BJ (cell line): ENCODE results near the gene CACNA1G. TPM values are rescaled to one million over a fixed set of nuclear protein-coding genes. Genes with fewer than 3 reads are reported as not detected.

Experiments used
- CTCF ChIA-PET: fragments of 350-600 bp; formaldehyde crosslinking; extraction: SDS; loops from one replicate; lab custom pipeline; 2021; ENCODE audit warnings: antibody characterized with exemption, inconsistent platforms; lab: Yijun Ruan, JAX
- POLR2A ChIA-PET: fragments of 300-600 bp; sonication (Branson Sonifier 250); formaldehyde crosslinking; extraction: SDS; loops from one replicate; lab custom pipeline; 2021; ENCODE audit warnings: antibody characterized with exemption; lab: Charles Lee
- DNase-seq: peaks from one replicate; pipeline ENCODE4 v3.0.0-alpha.2; 2011; ENCODE audit warnings: low read depth
- H3K27me3 ChIP-seq: 2 replicates; pipeline ENCODE4 v1.6.0; 2011; ENCODE audit warnings: low read length; ENCODE audit not compliant: control insufficient read depth, insufficient read depth
- H3K36me3 ChIP-seq: 2 replicates; pipeline ENCODE4 v1.5.1; 2011; ENCODE audit warnings: low read length; ENCODE audit not compliant: control insufficient read depth, insufficient read depth
- H3K4me3 ChIP-seq: 2 replicates; pipeline ENCODE4 v1.5.1; 2011; ENCODE audit warnings: low read depth, mild to moderate bottlenecking, control low read depth, low read length
- polyA plus RNA-seq: library from polyadenylated mRNA; depleted of rRNA; stranded (reverse); fragments of >200 nt; gene quantifications from 2 replicates; pipeline ENCODE4 v1.2.3, GENCODE V29; 2011
- TF ChIP-seq, protein P1 (sequence below): IDR thresholded peaks from 2 replicates; pipeline ENCODE4 v1.5.1; 2011; ENCODE audit warnings: low read depth, mild to moderate bottlenecking, control low read depth, inconsistent platforms, low read length, moderate library complexity; ENCODE audit not compliant: insufficient read depth

The CACNA1G gene
- polyA plus RNA-seq, 1 experiment = 0.02 TPM

DNA sequence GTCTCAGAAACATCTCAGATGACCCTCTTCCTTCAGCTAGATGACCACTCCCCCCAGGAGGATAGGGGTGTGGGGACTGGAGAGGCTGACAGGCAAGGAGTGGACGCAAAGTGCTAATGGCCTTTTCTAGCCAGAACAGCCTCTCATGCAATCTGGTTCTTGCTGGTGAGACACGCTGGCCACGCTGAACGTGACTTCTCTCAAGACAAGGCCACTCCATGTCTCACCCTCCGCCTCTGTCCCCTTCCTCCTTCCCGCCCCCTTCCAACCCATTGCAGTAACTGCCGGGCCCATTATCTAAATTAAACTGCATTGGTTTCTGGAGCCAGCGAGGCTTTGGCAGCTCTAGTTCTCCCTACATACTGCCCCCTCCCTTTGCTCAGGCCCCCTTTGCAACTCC is 9.5 kb downstream of the CACNA1G start:
- ChIA-PET POLR2A (no interaction called here), CTCF (no interaction called here)
- peaks cover 8% of the 10 kb centered on the region for H3K27me3 ChIP-seq

DNA sequence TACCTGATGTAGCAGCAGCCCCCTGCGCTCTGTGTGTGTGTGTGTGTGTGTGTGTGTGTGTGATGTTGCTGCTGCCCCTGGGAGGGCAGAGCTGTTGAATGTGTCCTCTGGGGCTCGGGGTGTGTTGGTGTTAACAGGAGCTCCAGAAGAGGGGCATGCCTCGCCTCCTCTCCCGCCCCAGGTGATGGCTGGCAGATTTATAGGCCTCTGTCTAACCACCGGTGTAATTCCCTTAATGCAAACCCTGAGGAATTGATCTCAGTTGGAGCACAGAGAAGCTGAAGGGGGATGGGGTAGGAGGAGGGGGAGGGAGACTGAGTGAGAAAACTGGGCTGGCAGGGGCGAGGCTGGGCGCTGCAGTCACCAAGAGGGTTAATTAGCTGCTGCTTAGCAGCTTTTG is 10.0 kb downstream of the CACNA1G start:
- DNase-seq = no peak
- ChIA-PET POLR2A (no interaction called here), CTCF (no interaction called here)
- Histone ChIP-seq H3K4me3 (no peak overlapping the region), H3K36me3 (no peaks in the 10 kb centered on the region), H3K27me3 (peaks cover 8% of the 10 kb centered on the region)
- TF ChIP-seq, protein P1, sequence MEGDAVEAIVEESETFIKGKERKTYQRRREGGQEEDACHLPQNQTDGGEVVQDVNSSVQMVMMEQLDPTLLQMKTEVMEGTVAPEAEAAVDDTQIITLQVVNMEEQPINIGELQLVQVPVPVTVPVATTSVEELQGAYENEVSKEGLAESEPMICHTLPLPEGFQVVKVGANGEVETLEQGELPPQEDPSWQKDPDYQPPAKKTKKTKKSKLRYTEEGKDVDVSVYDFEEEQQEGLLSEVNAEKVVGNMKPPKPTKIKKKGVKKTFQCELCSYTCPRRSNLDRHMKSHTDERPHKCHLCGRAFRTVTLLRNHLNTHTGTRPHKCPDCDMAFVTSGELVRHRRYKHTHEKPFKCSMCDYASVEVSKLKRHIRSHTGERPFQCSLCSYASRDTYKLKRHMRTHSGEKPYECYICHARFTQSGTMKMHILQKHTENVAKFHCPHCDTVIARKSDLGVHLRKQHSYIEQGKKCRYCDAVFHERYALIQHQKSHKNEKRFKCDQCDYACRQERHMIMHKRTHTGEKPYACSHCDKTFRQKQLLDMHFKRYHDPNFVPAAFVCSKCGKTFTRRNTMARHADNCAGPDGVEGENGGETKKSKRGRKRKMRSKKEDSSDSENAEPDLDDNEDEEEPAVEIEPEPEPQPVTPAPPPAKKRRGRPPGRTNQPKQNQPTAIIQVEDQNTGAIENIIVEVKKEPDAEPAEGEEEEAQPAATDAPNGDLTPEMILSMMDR = no peak

More for the DNA sequence above, 9.5 kb downstream of the CACNA1G start:
- Histone ChIP-seq H3K4me3 (no peak overlapping the region), H3K36me3 (no peaks in the 10 kb centered on the region)
- TF ChIP-seq, protein P1 = no peak
- DNase-seq = no peak

DNA sequence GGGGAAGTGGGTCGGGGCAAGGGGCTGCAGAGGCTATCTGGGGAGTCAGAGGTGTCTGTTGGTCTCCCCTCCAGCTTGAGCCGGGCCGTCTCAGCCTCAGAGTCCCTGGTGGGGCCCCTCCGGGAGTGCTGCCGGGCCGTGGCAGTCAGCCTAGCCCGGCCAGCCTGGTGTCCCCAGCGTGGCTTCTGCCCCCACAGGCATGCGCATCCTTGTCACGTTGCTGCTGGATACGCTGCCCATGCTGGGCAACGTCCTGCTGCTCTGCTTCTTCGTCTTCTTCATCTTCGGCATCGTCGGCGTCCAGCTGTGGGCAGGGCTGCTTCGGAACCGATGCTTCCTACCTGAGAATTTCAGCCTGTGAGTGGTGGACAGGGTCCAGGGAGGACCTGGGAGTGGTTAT is 11.2 kb downstream of the CACNA1G start:
- Histone ChIP-seq H3K27me3 (peaks cover 5% of the 10 kb centered on the region), H3K4me3 (no peak overlapping the region), H3K36me3 (no peaks in the 10 kb centered on the region)
- ChIA-PET POLR2A (no interaction called here), CTCF (interaction anchor here (1.1 kb wide), 1 partner anchor 9 kb away, joined by 3 read pairs; no protein-coding TSS in a partner anchor)
- TF ChIP-seq, protein P1 = no peak
- DNase-seq = no peak

DNA sequence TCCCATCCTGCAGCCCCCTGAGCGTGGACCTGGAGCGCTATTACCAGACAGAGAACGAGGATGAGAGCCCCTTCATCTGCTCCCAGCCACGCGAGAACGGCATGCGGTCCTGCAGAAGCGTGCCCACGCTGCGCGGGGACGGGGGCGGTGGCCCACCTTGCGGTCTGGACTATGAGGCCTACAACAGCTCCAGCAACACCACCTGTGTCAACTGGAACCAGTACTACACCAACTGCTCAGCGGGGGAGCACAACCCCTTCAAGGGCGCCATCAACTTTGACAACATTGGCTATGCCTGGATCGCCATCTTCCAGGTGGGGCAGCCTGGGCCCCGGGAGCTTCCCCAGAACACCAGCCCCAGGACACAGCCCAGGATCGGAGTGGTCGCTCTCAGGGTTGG is 12.0 kb downstream of the CACNA1G start:
- Histone ChIP-seq H3K4me3 (no peak overlapping the region), H3K36me3 (no peaks in the 10 kb centered on the region), H3K27me3 (peaks cover 2% of the 10 kb centered on the region; the same call in 1 of the 2 replicates)
- POLR2A ChIA-PET = no interaction called here
- no peak for DNase-seq
- CTCF ChIA-PET = interaction anchor here (1.1 kb wide), 1 partner anchor 10 kb away, joined by 3 read pairs; no protein-coding TSS in a partner anchor
- TF ChIP-seq, protein P1 = no peak

DNA sequence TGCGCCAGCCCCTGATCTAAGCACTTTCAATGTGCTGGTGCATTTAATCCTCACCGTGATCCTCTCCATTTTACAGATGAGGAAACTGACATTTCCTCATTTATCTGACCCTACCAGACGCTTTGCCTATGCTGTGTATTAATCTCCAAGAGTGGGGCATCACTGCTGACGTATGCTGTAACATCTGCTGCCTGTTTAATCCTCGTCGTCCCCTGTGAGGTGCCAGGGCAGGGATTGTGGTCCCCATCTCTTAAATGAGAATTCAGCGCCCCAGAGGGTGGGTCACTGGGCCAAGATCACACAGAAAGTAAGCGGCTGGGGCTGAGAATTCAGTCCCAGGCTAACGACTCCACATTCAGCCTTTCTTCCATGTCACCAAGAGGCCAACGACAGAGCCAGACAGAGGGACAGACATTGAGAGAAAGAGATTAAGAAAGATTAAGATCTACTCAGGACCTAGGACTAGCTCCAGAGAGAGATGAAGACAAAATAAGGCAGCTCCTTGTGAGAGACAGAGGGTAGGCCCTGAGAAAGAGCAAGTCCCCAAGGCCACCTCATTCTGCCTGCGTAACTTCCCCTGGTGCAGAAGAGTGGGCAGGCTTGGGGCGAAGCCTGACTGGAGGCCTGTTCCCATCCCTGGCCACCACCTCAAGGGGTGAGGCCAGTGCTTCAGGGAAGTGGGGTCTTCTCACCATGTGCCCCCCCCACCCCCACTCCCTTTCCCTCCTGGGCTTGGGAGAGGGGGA is 13.5 kb downstream of the CACNA1G start:
- no peak overlapping the region for H3K4me3 ChIP-seq
- DNase-seq = no peak
- POLR2A ChIA-PET = no interaction called here
- TF ChIP-seq, protein P1 = no peak
- CTCF ChIA-PET = interaction anchor here (1.1 to 1.3 kb wide), 3 partner anchors 23 to 209 kb away, joined by 3 to 4 read pairs (median 3); no protein-coding TSS in a partner anchor
- H3K27me3 ChIP-seq = peaks cover 3% of the 10 kb centered on the region
- H3K36me3 ChIP-seq = no peaks in the 10 kb centered on the region
